HG02852 (cell line): ENCODE results near the gene GBX2.
"Not testable (repeated sequence)": the region's sequence is repeated elsewhere in the genome, so short reads cannot be mapped to it uniquely, and the experiment has no call there.

Experiments used
- ATAC-seq: cut with Tn5 transposase; IDR thresholded peaks from one replicate; pipeline ENCODE4 v1.9.1; 2021; ENCODE audit warnings: mild to moderate bottlenecking, moderate library complexity; ENCODE audit not compliant: unreplicated experiment

The GBX2 gene

GRCh38 chr2:236156860-236157194, 11.4 kb downstream of the GBX2 start:
- ATAC-seq, result no peak

DNA sequence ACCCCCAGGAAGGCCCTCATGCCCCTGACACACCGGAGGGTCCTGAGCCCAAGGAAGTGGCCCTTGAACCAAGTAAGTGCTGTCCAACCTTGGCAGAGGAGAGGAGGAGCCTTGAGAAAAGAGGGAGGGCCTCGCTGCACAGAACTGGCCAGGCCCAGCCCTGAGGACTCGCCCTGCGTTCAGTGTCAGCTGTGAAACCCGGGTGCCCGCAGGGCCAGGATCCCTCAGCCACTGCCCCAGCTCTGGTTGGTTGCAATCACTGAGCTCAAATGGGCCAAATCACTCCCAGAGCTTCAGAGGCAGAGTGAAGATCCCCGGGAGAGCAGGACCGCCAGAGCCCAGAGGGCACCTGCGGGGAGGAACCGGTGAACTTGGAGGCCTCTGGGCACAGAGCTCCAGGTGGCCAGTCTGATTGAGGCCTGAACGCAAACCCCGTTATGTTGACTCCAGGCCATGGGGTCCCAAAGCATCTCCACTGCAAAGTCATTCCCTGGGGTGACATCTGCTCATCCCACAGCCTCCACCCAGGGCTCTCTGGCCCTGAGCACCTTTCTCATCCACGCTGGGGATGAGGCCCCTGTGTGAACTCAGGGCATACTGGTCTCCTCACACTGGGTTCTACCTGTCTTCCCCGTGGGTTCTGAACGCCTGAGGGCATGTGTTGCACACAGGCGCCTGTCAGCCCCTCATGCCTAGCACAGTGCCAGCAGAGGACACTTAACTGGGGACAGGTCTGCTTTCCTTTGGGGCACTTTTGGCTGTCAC, 11.9 kb downstream of the GBX2 start:
- ATAC-seq, result no peak

- no peak for ATAC-seq
Observed at GRCh38 chr2:236155406-236155805, 12.8 kb downstream of the GBX2 start.

GRCh38 chr2:236146436-236146835, 21.8 kb downstream of the GBX2 start:
- no peak for ATAC-seq

DNA sequence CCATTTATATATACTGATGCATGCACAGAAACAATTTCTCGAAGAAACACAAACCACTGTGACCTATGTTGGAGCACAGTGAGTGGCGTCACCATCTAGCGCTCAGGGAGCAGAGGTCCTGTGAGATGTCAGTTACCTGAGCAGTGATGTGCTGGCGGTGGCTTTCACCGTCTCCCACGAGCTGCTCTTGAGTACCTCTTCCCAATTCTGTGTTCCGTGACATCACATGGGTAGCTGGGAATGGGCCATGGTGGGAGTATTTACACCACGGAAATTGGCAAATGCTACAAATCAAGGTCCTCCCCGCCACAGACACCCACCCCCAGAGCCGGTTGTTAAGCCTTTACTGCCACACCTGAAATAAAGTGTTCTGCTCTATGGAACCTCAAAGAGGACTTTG, 24.4 kb downstream of the GBX2 start:
- no peak for ATAC-seq

DNA sequence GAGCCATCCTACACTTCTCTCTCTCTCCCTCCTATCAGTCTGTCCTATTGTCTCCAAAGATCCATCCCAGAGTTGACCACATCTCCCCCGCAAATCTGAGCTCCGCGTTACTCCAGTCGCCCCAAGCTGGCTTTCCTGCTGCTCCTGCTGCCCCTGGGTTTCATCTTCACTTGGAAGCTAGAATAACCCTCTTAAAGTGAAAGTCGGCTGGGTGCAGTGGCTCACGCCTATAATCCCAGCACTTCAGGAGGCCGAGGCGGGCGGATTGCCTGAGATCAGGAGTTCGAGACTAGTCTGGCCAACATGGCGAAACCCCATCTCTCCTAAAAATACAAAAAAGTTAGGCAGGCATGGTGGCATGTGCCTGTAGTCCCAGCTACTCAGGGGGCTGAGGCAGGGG, 26.6 kb downstream of the GBX2 start:
- ATAC-seq, result not testable (repeated sequence)

GRCh38 chr2:236137066-236137465, 31.1 kb downstream of the GBX2 start:
- no peak for ATAC-seq

DNA sequence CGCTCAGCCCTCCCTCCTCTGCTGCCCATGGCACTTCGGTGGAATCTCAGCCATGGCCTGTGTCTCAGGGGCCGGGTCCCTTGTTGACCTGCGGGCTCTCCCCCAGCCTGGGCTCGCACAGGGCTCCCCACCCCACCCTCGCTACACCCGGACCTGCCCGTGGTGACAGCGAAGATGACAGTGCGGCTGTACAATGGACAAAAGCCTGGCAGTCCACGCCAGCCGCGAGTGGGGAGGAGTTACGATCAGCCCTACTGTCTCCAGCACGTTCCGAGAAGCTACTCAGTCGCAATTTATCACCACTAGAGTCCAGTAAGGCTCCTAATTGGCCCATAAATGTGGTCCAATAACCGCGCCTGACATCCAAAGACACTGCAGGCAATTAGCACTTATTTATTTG, 31.6 kb downstream of the GBX2 start:
- ATAC-seq, result no peak

DNA sequence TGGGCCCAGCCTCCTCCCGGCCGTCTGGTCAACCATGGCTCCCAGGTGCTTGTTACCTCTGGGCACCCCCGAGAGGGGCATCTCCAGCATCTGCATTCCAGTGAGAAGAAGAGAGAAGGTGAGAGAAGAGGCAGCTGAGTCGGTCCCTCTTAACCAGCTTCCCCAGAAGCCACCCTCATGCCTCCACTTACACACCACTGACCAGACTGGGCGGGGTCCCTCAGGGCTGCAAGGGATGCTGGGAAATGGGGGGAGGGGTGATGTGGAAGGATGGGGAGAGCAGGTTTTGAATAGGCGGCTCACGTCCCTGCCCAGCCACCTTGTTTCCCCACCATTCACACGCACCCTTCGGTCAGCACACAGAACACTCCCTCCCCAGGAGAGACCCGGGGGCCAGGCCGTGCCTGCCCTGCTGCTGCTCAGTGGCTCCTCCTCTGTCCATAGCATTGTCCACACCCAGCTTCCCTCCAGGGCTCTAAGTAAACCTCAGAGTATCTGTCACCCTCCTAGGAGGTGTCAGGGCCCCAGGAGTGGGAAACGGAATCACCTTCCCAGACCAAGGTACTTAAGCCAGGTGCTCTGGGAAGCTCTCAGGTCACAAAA, 34.7 kb downstream of the GBX2 start:
- ATAC-seq, result no peak

- ATAC-seq, result no peak
Observed at GRCh38 chr2:236131073-236131692, 37.0 kb downstream of the GBX2 start.

DNA sequence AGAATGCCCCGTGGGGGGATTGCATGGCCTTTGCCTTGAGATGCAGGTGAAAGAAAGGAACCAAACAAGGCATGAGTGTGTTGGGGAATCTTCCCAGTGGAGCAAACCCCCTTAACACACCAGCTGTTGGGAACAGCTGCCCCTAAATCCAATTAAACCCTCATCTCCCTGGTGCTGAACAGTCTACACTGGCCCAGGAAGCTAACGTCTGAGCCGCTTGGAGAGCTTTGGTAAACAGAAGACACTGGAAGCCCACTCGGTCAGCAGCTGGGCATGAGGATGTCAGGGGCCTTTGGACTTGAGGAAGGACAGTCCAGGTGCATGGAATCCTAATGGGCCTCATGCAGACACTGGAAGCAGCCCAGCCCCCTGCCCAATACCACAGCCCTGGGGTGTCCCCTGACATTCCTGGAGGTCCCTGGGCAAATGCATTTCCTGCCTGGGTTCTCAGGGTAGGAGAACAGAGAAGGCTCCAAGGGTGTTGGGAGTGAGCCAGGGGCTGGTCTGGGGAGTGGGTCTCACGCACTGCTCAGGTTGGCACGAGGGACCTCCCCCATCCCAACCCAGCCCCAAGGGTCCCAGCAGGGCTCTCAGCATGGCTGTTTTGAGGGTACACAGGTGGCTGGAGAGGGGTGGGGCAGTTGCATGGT, 37.7 kb downstream of the GBX2 start:
- no peak for ATAC-seq

GRCh38 chr2:236129935-236130334, 38.3 kb downstream of the GBX2 start:
- no peak for ATAC-seq

GRCh38 chr2:236128321-236128720, 39.9 kb downstream of the GBX2 start:
- ATAC-seq, result no peak

DNA sequence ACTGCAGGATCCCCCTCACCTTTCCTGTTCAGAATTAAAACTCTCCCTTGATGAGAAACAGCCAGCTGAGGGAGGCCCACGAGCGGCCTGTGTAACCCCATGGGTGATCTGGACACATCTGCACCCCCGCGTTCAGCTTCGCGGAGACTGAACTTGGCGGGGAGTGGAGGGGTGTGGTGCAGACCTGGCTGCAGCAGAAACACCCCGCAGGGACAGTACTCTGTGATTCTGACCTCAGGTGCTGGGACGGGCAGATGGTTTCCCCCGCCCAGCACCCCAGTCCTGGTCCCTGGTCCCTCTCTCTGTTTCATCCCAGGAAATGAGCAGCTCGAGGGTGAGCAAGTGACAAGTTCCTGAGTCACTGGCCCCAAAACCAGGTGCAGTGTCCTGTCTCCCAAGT, 41.2 kb downstream of the GBX2 start:
- ATAC-seq, result no peak

- ATAC-seq, result no peak
Observed at GRCh38 chr2:236125541-236125940, 42.6 kb downstream of the GBX2 start.

DNA sequence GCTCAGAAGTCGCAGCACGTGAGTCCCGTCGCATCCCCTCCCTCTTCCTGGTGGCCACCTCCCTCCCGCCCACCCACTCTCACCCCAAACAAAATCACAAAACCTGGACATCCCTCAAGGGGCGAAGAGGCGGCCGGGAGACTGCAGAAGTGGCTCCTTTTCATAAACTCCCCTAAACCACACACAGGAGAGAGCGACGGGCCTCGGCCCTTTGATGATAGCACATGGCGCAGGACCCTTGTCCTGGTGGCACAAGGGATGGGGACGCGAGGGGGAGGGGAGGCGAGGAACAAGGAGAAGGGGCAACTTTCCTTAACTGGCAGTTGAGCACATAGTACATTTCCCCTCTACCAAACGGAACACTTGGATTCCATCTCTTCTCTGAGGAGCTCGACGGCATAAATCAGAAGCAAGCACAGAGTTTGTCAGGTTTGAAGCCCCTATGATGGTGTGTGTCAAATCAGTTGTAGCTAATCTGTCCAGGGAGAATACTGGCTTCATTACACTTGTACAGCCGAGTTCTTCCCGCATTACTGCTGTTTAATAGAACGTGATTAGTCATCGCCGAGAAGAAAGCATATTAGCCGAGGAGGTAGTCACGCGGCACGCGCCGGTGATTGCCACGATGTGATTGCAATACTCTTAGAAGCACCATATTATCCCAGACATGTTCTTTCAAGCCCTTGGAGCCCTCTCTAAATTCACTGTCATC, 43.8 kb downstream of the GBX2 start:
- ATAC-seq, result no peak

GRCh38 chr2:236123716-236124115, 44.5 kb downstream of the GBX2 start:
- ATAC-seq, result no peak

- no peak for ATAC-seq
Observed at GRCh38 chr2:236122236-236122635, 46.0 kb downstream of the GBX2 start.

- no peak for ATAC-seq
Observed at GRCh38 chr2:236121546-236121945, 46.6 kb downstream of the GBX2 start.

- ATAC-seq, result no peak
Observed at GRCh38 chr2:236120829-236121228, 47.4 kb downstream of the GBX2 start.

DNA sequence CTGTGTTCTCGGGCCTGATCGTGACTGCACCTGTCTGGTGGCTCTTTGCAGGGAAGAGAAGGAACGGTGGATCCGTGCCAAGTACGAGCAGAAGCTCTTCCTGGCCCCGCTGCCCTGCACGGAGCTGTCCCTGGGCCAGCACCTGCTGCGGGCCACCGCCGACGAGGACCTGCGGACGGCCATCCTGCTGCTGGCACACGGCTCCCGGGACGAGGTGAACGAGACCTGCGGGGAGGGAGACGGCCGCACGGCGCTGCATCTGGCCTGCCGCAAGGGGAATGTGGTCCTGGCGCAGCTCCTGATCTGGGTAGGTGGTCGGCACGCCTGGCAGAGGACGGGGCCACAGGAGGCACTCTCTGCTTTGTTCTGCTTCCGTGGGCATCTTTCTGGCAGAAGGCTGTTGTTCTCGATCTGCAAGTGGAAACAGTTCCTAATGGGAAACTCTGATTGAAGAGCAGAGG, 48.0 kb downstream of the GBX2 start:
- ATAC-seq, result no peak
